ENCODE results near the gene EEPD1.

Gene EEPD1

DNA sequence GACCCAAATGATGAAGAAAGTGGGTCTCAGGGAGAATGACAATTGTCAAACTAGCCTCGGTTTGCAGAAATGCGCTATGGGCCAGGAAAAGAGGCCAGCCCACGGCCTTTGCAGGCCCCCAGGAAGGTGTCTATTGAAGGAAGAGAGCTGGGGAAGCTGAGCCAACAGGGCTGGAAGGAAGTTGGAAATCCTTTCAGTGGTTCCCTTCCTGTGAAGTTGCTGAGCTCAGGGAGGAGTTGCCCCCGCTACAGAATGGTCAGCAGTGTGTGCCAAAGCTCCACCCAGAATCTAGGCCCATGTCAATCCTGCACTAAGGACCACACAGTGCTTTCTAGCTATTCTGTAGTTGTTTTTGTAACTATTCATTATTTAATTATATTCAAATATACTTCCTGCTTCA lies 145.1 kb downstream of the EEPD1 start:
- H3K27ac ChIP-seq (ENCODE audit: low read length), result no peak overlapping the region
- H3K4me1 ChIP-seq (ENCODE audit: low read length), result no peaks in the 10 kb centered on the region
- TF ChIP-seq, protein P1, sequence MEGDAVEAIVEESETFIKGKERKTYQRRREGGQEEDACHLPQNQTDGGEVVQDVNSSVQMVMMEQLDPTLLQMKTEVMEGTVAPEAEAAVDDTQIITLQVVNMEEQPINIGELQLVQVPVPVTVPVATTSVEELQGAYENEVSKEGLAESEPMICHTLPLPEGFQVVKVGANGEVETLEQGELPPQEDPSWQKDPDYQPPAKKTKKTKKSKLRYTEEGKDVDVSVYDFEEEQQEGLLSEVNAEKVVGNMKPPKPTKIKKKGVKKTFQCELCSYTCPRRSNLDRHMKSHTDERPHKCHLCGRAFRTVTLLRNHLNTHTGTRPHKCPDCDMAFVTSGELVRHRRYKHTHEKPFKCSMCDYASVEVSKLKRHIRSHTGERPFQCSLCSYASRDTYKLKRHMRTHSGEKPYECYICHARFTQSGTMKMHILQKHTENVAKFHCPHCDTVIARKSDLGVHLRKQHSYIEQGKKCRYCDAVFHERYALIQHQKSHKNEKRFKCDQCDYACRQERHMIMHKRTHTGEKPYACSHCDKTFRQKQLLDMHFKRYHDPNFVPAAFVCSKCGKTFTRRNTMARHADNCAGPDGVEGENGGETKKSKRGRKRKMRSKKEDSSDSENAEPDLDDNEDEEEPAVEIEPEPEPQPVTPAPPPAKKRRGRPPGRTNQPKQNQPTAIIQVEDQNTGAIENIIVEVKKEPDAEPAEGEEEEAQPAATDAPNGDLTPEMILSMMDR (IDR thresholded peaks at IDR 0.05; ENCODE audit: low read depth, low read length), result no peak
- TF ChIP-seq EZH2phosphoT487 (IDR thresholded peaks at IDR 0.05; ENCODE audit: low read depth), result no peak
- H3K27me3 ChIP-seq (ENCODE audit: low read depth, low read length), result 0 out of 2 replicates have a peak, but pooled peaks cover 3% of the 10 kb centered on the region
- H3K9me3 ChIP-seq (ENCODE audit: insufficient read depth, low read length), result no peaks in the 10 kb centered on the region
- no peaks in the 10 kb centered on the region for H3K36me3 ChIP-seq (replicated peaks; ENCODE audit: low read depth, low read length)
- no peak overlapping the region for H2AFZ ChIP-seq (ENCODE audit: low read depth, low read length)
- H3K4me3 ChIP-seq (ENCODE audit: low read length), result no peak overlapping the region
- H3K4me2 ChIP-seq (ENCODE audit: low read length), result no peak overlapping the region
- H4K20me1 ChIP-seq (ENCODE audit: insufficient read depth, low read length), result no peaks in the 10 kb centered on the region
- no peak overlapping the region for H3K9ac ChIP-seq (ENCODE audit: low read length)
- no peaks in the 10 kb centered on the region for H3K79me2 ChIP-seq (ENCODE audit: low read length)

- no peaks in the 10 kb centered on the region for H3K79me2 ChIP-seq (ENCODE audit: low read length)
Observed at GRCh38 chr7:36299223-36299774, 146.2 kb downstream of the EEPD1 start.

DNA sequence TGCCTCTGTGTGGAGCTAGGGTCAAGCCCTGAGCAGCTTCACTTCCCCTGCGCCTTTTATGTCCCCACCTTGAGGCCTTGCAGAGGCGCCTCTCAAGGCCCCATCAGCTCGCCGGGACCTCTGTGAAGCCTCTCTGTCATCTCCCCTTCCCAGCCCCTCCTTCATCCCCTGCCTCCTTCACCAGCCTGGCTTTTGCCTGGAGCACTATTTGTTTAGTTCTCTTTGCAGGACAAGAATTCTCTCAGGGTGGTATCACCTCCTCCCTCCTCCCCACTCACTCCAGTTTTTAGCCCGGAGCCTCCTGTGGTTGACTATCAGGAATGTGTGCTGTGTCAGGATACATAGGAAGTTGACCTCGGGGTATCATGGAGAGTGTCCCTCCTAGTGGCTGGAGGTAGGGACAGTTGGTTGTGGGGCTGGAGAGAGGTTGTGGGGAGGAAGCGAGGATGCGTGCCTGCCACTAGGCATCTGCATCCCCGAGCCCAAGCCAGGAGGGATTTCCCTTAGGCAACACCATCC lies 146.8 kb downstream of the EEPD1 start:
- H2AFZ ChIP-seq (ENCODE audit: low read depth, low read length), result no peak overlapping the region
- no peak overlapping the region for H3K4me3 ChIP-seq (ENCODE audit: low read length)
- no peaks in the 10 kb centered on the region for H3K36me3 ChIP-seq (replicated peaks; ENCODE audit: low read depth, low read length)
- H4K20me1 ChIP-seq (ENCODE audit: insufficient read depth, low read length), result no peaks in the 10 kb centered on the region
- no peaks in the 10 kb centered on the region for H3K79me2 ChIP-seq (ENCODE audit: low read length)
- H3K27me3 ChIP-seq (ENCODE audit: low read depth, low read length), result 0 out of 2 replicates have a peak, but pooled peaks cover 3% of the 10 kb centered on the region
- H3K27ac ChIP-seq (ENCODE audit: low read length), result no peak overlapping the region
- no peak overlapping the region for H3K4me2 ChIP-seq (ENCODE audit: low read length)
- no peak overlapping the region for H3K9ac ChIP-seq (ENCODE audit: low read length)
- no peaks in the 10 kb centered on the region for H3K9me3 ChIP-seq (ENCODE audit: insufficient read depth, low read length)
- no peak for TF ChIP-seq EZH2phosphoT487 (IDR thresholded peaks at IDR 0.05; ENCODE audit: low read depth)
- TF ChIP-seq, protein P1 (IDR thresholded peaks at IDR 0.05; ENCODE audit: low read depth, low read length), result no peak
- no peaks in the 10 kb centered on the region for H3K4me1 ChIP-seq (ENCODE audit: low read length)

More at GRCh38 chr7:36299223-36299774, 146.2 kb downstream of the EEPD1 start:
- Histone ChIP-seq H3K9me3 (ENCODE audit: insufficient read depth, low read length) (no peaks in the 10 kb centered on the region), H3K4me1 (ENCODE audit: low read length) (no peaks in the 10 kb centered on the region), H3K4me3 (ENCODE audit: low read length) (no peak overlapping the region), H3K27me3 (ENCODE audit: low read depth, low read length) (0 out of 2 replicates have a peak, but pooled peaks cover 3% of the 10 kb centered on the region), H3K27ac (ENCODE audit: low read length) (no peak overlapping the region), H4K20me1 (ENCODE audit: insufficient read depth, low read length) (no peaks in the 10 kb centered on the region), H3K9ac (ENCODE audit: low read length) (no peak overlapping the region), H3K4me2 (ENCODE audit: low read length) (no peak overlapping the region), H2AFZ (ENCODE audit: low read depth, low read length) (no peak overlapping the region), H3K36me3 (replicated peaks; ENCODE audit: low read depth, low read length) (no peaks in the 10 kb centered on the region)
- TF ChIP-seq, protein P1 (IDR thresholded peaks at IDR 0.05; ENCODE audit: low read depth, low read length), result no peak
- TF ChIP-seq EZH2phosphoT487 (IDR thresholded peaks at IDR 0.05; ENCODE audit: low read depth), result no peak

DNA sequence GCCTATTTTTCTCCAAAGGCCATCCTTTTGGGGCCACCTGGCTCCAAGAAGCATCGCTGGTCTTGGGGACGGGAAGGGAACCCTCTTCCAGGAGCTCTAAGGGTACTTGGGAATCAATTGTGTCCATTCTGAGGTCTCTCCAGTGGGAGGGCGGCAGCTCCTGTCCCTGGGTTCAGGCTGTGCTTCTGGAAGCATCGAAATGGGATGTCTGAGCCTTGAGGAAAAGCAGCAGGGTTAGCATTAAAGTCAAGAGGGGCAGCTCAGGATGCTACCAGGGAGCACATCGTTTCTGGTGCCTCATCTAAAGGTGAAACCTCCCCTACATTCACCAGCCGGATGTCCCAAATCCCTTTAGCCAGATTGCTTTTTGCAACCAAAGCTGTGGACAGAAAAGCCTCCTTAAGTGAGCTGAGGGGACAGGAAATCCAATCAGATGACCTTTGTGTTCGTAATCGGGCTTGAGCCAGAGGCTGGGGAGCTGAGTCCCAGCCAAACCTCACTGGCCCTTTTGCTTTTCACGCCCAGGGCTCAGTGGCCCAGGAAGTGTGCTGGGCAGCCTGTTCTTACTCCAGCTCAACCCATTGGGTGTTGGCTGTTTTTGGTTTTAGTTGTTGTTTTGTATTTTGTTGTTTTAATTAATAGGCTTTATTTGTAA lies 147.8 kb downstream of the EEPD1 start:
- Histone ChIP-seq H3K9ac (ENCODE audit: low read length) (no peak overlapping the region), H3K79me2 (ENCODE audit: low read length) (no peaks in the 10 kb centered on the region), H3K4me1 (ENCODE audit: low read length) (no peaks in the 10 kb centered on the region), H3K36me3 (replicated peaks; ENCODE audit: low read depth, low read length) (no peaks in the 10 kb centered on the region), H2AFZ (ENCODE audit: low read depth, low read length) (no peak overlapping the region), H3K4me3 (ENCODE audit: low read length) (no peak overlapping the region), H3K27ac (ENCODE audit: low read length) (no peak overlapping the region), H3K27me3 (ENCODE audit: low read depth, low read length) (no peaks in the 10 kb centered on the region), H4K20me1 (ENCODE audit: insufficient read depth, low read length) (no peaks in the 10 kb centered on the region), H3K9me3 (ENCODE audit: insufficient read depth, low read length) (no peaks in the 10 kb centered on the region), H3K4me2 (ENCODE audit: low read length) (no peak overlapping the region)
- TF ChIP-seq, protein P1 (IDR thresholded peaks at IDR 0.05; ENCODE audit: low read depth, low read length), result no peak

Data from OCI-LY3 (cell line).